Thoracic aorta (tissue), 2 donors: ENCODE measurements around the gene ATXN3L. TPM values are rescaled to one million over a fixed set of nuclear protein-coding genes. Genes with fewer than 3 reads are reported as not detected.

Experiments used
- ATAC-seq: fragments of 150-250 bp; one replicate; pipeline ENCODE4 v1.8.0; 2017; ENCODE audit warnings: low read depth; ENCODE audit not compliant: insufficient number of reproducible peaks, low FRiP score
- DNase-seq: peaks from one replicate; pipeline ENCODE4 v3.0.0-alpha.2; 2020; ENCODE audit warnings: low spot score
- H3K27ac ChIP-seq, 2 donors: fragments of 200-600 bp; sonication (generic); 1 replicate in 1 of 2; 2 replicates in 1 of 2; pipeline ENCODE4 v1.5.1; 2016; ENCODE audit warnings: mild to moderate bottlenecking in 2 of 2, moderate library complexity in 2 of 2
- H3K27me3 ChIP-seq: fragments of 200-600 bp; sonication (generic); replicated peaks from 2 replicates; pipeline ENCODE4 v1.6.0; 2016; ENCODE audit warnings: mild to moderate bottlenecking; ENCODE audit not compliant: insufficient read depth
- H3K36me3 ChIP-seq: fragments of 200-600 bp; sonication (generic); one replicate; pipeline ENCODE4 v1.5.1; 2016
- H3K4me1 ChIP-seq, 2 donors: fragments of 200-600 bp; sonication (generic); 1 replicate in 1 of 2; 2 replicates in 1 of 2; pipeline versions ENCODE4 v1.5.1 to v1.6.0; 2016; ENCODE audit warnings: low read depth in 2 of 2, mild to moderate bottlenecking in 1 of 2; ENCODE audit not compliant: control insufficient read depth in 1 of 2
- H3K4me3 ChIP-seq: fragments of 200-600 bp; sonication (generic); 2 replicates; pipeline ENCODE4 v1.5.1; 2016; ENCODE audit warnings: mild to moderate bottlenecking
- H3K9me3 ChIP-seq: fragments of 200-600 bp; sonication (generic); 2 replicates; pipeline ENCODE4 v1.5.1; 2016
- CTCF ChIP-seq: fragments of 200-600 bp; sonication (generic); IDR thresholded peaks from one replicate; pipeline ENCODE4 v1.5.1; 2019; ENCODE audit warnings: antibody characterized with exemption
- total RNA-seq, 2 donors: library from RNA; depleted of rRNA; stranded (reverse); fragments of >200 nt; gene quantifications; one replicate each; pipeline versions ENCODE4 v1.1.0 to v1.2.3, GENCODE V29; 2016

The ATXN3L gene
- total RNA-seq, 2 donors from 2014 or later, result not detected

DNA sequence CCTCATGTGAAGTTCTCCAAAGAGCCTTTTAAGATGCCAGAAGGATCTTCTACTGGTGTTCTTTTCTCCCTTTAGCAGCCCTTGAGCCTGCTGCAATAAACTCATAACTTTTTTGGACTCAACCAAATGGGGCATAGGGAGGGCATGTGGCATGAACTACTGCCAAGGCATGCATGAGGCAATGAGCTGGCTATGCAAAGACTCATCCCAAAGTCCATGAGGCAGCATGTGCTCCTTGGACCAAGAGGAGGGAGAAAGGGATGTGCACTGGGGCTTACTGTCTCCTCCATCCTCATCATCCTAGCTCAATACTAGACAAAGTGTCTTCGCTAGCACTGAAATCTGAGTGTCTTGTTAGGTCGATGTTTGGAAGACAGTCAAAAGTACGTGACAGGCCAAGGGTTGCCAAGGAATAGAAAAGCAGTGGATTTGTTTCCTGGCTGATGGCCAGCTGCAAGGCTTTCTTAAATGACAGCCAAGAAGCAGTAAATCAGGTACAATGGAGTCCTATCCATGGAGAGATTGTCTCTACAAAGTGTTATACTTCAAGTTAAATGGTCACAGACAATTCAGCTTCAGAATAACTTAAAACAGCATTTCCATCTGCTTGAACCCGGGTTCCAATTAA, 44.5 kb upstream of the ATXN3L start:
- no peak for TF ChIP-seq CTCF

DNA sequence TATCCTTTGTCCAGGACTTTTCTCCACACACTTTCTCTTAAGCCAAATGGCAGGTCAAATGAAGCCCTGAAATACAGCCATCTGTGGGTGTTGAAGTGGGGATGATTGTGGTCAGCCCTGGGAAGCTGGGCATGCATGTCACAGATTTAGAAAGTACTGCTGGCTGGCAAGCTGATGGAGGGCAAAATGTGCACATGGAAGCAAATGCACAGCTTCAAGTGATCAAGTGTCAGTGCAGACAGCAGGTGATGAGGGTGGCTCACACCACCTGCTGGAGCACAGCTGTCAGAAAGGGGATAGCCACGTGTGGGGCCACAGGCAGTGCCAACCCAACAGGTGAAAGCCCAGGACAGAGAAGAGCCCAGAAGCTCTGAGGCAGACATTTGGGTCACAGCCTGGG, 40.3 kb upstream of the ATXN3L start:
- Histone ChIP-seq H3K27ac (no peak overlapping the region), H3K9me3 (no peaks in the 10 kb centered on the region), H3K4me3 (no peak overlapping the region), H3K36me3 (no peaks in the 10 kb centered on the region), H3K27me3 (no peaks in the 10 kb centered on the region), H3K4me1 (no peaks in the 10 kb centered on the region)
- TF ChIP-seq CTCF, result no peak
- ATAC-seq, result no peak
- no peak for DNase-seq

More for the DNA sequence above, 44.5 kb upstream of the ATXN3L start:
- Histone ChIP-seq H3K36me3 (no peaks in the 10 kb centered on the region), H3K27me3 (no peaks in the 10 kb centered on the region), H3K4me3 (no peak overlapping the region), H3K9me3 (no peaks in the 10 kb centered on the region), H3K4me1 (no peaks in the 10 kb centered on the region), H3K27ac (no peak overlapping the region)
- ATAC-seq, result no peak
- no peak for DNase-seq

GRCh38 chrX:13357925-13358324, 38.1 kb upstream of the ATXN3L start:
- Histone ChIP-seq H3K27me3 (no peaks in the 10 kb centered on the region), H3K9me3 (no peaks in the 10 kb centered on the region), H3K4me1 (no peaks in the 10 kb centered on the region), H3K4me3 (no peak overlapping the region), H3K27ac (no peak overlapping the region), H3K36me3 (no peaks in the 10 kb centered on the region)
- no peak for TF ChIP-seq CTCF
- no peak for DNase-seq
- no peak for ATAC-seq

DNA sequence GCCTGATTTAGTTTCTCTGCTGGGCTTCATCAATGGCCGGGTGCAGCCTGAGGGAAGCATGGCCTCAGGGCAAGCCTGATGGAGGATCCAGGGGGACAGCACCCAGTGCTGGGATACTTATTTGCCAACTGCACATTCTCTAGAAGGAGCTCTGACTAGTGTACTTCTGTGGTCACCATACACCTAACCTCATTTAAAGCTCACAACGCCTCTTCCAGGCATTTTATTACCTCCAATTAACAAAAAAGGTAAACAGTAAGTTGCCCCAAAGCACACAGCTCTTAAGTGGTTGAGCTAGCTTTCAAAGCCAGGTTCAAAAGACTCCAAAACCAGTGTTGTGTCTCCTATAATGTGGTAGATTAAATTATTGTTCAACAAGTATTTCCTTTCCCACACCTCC, 26.8 kb upstream of the ATXN3L start:
- H3K27me3 ChIP-seq, result no peaks in the 10 kb centered on the region
- H3K4me1 ChIP-seq, result no peaks in the 10 kb centered on the region
- TF ChIP-seq CTCF, result no peak
- ATAC-seq (no peak), DNase-seq (no peak)
- no peak overlapping the region for H3K27ac ChIP-seq
- H3K9me3 ChIP-seq, result no peaks in the 10 kb centered on the region
- H3K4me3 ChIP-seq, result no peak overlapping the region
- H3K36me3 ChIP-seq, result no peaks in the 10 kb centered on the region

GRCh38 chrX:13345438-13345837, 25.6 kb upstream of the ATXN3L start:
- no peaks in the 10 kb centered on the region for H3K4me1 ChIP-seq
- DNase-seq, result no peak
- ATAC-seq, result no peak
- H3K36me3 ChIP-seq, result no peaks in the 10 kb centered on the region
- H3K4me3 ChIP-seq, result no peak overlapping the region
- H3K27me3 ChIP-seq, result no peaks in the 10 kb centered on the region
- no peak for TF ChIP-seq CTCF
- H3K27ac ChIP-seq, result no peak overlapping the region
- H3K9me3 ChIP-seq, result no peaks in the 10 kb centered on the region
